Activated T-cell treated with anti-CD3 and anti-CD28 coated beads for 1 hour (primary cell): ENCODE data around the gene OASL.
"Not testable (repeated sequence)": the region's sequence is repeated elsewhere in the genome, so short reads cannot be mapped to it uniquely, and the experiment has no call there.

Source experiments
- DNase-seq: peaks from one replicate; pipeline ENCODE4 v3.0.0-alpha.2; 2020; ENCODE audit warnings: low read depth

OASL gene, protein sequence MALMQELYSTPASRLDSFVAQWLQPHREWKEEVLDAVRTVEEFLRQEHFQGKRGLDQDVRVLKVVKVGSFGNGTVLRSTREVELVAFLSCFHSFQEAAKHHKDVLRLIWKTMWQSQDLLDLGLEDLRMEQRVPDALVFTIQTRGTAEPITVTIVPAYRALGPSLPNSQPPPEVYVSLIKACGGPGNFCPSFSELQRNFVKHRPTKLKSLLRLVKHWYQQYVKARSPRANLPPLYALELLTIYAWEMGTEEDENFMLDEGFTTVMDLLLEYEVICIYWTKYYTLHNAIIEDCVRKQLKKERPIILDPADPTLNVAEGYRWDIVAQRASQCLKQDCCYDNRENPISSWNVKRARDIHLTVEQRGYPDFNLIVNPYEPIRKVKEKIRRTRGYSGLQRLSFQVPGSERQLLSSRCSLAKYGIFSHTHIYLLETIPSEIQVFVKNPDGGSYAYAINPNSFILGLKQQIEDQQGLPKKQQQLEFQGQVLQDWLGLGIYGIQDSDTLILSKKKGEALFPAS

DNA sequence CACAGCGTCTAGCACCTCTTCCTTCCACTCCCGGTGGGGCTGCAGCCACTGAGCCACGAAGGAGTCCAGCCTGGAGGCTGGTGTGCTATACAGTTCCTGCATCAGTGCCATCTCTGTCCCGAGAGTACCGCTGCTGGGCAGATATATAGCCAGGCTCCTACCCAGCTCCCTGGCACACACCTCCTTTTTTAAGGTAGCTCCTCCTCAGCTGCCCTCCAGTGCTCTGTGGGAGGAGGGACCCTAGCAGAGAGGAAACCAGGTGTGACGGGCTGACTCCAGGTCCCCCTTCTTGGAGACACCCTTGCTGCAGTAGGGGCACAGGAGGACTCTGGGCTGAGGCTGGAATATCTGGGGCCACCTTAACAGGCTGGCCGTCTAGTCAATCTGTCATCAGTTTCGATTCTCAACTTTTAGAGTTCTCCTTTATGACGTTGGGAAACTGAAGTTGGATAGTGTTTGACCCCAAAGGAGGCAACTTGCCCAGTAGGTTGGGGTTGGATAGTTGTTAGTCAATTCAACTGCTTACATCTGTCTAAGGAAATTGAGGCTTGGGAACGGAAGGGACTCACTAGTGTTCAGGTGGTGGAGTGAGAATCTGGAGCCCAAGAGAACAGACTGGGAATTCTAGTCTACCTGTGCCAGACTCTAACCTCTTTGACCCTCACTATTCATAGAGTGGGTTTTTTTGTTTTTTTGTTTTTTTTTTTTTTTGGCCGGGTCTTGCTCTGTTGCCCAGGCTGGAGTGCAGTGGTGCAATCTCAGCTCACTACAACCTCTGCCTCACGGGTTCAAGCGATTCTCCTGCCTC lies at the start of gene OASL:
Gene OASL (minus strand): TSS at position 386 of the 808 bp plus-strand sequence. CDS start 275 bp downstream, at position 111.
- peak; percentile 57 for DNase-seq

DNA sequence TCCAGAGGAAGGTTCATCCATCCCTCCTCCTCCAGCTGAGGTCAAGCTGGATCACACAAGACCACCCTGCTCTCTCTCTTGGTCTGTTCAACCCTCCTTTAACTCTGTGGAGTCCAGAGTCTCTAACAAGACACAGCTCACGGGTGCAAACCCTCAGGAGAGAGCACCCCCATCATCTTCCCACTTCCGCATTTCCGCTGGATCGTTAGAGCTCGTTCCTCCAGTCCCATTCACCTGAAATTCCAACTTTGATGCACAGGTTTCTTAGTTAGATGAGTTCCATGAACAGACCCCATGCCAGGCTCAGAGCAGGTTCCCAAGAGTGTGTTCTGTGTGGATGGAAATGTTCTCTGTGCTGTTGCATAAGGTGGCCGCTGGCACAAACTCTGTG lies 49.1 kb upstream of the OASL start:
- DNase-seq: no peak

DNA sequence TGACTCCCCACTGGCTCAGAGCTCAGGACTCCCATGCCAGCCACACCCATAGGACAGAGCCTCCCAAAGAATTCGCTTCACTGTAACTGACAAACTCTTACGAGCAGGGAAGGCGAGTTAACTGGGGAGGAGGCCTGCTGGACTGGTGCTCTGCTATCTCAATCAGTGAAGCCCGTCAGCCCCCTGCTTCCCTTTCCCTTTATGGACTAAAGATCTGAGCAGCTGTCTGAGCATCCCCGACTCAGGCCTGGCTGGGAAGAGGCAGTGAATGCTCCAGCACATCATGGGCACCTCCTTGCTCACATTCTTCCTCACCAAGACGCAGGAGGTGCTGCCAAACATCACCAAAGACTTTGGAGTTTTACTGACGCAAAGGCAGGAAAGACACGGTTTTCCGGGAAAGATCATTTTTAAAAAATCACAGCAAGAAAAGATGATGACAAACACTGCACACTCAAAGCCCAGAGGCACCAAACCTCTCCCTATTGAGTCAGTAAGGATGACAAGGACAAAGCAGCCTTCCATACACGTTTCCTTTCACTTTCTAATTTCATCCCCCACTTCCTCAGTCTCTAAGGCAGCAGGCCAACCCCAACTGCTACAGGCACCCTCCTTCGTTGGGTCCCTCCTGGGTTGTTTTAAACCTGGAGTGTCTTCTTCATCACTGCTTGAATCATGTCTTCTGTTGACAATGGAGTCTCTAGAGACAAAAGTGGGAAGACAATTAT lies 48.6 kb upstream of the OASL start:
- DNase-seq: no peak

DNA sequence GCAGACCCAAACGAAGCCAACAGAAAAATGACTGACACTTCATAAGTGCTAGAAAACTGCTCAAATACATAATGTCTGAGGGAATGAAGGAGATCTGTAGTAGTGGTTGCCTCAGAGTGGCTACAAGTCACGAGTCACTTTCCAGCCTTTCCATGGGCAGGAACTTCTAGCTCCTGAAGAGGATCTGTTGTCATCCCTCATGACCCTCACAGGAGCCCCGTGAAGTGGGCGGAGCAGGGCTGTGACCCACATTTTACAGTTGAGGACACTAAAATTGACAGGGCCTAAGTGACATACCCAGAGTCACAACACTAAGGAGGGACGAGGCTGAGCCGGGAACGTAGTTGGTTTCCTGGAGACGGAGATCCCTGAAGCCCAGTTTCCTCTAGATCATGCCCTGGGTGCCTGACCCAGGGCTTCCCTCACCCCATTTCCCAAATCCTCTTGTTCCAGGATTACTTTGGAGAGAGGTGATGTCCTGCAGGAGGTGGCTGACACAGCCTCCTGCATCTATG lies 47.8 kb upstream of the OASL start:
- DNase-seq: no peak

DNA sequence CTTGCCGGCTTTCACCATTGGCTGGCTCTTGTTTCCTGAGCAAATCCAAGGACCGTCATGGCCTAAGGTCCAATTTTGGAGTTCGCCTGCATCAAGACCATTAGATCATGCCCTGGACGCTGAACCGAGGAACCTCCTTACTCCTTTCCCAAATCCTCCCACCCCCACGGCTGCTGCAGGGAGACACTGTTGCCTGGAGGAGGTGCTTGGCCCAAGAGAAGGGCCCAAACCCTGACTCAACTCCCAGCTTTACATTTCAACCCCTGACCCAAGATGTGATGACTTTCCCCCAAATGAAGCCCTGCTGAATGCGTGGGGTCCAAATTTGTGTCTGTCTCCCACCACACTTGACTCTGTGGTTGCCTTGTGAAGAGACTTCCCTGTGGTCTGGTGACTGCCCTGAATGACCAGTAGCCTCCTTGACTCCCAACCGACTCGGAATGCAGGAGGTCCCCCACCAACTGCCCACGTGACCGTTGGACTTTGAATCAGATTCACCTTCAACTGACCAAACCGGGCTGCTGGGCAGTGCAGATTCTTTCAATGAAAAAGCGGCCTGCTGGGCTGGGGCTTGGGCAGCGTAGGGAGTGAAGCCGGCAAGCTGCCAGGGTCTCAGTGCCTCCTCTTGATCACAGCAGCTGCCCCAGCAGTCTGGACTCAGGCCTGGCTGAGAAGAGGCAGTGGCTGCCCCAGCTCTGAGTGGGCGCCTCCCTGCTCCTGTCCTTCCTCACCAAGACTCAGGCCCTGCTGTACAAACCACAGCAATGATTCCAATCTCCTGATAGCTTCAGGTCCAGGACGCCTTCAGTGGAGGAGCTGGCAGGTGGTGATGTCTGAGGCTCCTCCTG lies 46.7 kb upstream of the OASL start:
- no peak for DNase-seq

DNA sequence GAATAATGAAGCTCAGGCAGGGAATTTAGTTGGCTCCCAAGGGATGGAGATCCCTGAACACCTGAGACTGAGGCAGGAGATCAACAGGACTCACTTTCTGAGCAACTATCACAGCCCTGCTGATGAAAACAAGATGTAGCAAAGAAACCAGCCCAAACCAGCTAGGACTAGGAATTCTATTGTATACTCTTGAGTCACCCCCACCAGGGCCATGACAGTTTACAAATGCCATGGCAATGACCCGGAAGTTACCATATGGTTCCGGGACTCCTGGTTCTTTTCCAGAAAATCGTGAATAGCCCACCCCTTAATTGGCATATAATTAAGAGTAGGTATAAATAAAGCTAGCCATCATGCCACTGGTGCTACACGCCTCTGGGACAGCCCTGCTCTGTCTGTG lies 46.0 kb upstream of the OASL start:
- no peak for DNase-seq

DNA sequence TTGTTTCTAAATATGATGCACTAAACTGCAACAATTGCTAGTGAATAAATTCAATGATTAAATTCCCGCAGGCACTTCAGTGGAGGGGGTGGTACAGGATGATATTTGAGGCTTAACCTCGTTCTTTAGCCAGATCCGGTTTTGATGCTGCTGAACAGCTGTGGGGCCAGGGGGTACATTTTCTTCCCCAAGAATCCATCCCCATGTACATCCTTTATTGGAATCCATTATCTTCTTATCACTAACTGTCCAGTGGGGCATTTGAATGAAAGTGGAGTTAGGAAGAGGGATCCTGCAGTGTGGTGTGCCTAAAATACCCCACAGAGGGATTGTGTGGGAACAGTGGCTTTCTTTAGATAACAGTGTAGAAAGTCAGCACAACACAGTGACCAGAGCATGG lies 45.2 kb upstream of the OASL start:
- no peak for DNase-seq

DNA sequence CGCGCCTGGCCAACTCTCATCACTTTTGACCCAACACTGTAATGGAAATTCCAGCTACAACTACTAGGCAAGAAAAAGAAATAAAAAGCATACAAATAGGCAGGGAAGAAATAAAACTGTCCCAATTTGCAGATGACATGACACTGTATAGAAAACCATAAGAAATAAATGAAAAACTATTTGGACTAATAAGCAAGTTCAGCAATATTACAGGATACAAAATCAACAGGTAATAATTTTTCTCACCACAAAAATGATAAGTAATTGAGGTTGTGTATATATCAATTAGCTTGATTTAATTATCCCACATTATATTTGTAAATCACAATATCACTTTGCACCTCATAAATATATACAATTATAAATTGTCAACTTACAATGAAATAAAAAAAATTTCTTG lies 41.9 kb upstream of the OASL start:
- no peak for DNase-seq

DNA sequence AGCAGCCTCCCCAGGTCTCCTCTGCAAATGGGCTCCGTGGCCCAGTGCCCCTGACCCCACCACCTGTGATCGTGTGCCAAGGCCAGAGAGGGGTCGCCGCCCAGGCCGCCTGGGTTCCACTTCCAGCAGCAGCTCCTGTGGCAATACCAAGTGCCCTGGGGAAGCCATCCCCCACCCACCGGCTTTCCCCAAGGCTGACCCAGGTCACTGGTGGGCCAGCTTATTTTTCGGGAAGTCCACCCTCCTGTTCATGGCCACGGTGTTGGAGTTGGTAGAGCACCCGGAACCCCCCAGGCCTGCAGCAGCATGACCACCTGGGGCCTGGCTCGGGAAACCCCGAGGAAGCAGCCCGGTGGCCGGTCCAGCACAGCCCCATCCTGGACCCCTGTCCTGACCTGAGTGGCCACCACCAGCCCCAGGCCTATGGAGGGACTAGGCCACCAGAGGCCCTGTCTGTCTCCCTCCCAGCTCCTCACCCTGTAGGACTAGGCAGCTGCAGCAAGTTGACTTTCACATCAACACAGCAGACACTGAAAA lies 40.8 kb upstream of the OASL start:
- DNase-seq: no peak

DNA sequence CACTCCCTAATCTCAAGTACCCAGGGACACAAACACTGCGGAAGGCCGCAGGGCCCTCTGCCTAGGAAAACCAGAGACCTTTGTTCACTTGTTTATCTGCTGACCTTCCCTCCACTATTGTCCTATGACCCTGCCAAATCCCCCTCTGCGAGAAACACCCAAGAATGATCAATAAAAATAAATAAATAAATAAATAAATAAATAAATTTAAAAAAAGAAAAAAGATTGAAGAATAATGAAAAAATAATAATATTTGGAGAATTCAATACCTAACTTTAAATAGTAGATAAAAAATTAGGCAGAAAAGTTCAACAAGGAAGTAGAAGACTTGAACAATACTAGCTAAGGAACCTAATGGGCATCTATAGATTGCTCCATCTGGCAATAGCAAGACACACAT lies 38.4 kb upstream of the OASL start:
- not testable (repeated sequence) for DNase-seq

DNA sequence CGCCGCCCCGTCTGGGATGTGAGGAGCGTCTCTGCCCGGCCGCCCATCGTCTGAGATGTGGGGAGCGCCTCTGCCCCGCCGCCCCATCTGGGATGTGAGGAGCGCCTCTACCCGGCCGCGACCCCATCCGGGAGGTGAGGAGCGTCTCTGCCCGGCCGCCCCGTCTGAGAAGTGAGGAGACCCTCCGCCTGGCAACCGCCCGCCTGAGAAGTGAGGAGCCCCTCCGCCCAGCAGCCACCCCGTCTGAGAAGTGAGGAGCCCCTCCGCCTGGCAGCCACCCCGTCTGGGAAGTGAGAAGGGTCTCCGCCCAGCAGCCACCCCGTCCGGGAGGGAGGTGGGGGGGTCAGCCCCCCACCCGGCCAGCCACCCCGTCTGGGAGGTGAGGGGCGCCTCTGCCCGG lies 36.9 kb upstream of the OASL start:
- not testable (repeated sequence) for DNase-seq

DNA sequence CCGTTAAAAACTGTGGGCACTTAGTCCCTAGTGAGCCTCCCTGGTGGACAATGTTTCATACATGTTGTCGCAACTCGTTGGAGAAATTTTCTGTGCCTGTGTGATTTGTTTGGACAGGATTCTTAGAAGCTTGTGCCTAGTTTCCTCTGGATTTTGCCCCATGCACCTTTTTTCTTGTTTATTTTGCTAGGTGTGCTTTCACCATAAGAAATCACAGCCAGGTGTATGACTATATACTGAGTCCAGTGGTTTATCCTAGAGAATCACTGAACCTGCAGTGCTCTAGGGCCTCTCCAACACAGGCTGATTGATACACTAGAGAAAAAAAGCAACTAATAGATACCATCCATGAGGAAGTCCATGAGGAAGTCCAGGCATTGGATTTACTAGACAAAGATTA lies 33.1 kb upstream of the OASL start:
- no peak for DNase-seq

DNA sequence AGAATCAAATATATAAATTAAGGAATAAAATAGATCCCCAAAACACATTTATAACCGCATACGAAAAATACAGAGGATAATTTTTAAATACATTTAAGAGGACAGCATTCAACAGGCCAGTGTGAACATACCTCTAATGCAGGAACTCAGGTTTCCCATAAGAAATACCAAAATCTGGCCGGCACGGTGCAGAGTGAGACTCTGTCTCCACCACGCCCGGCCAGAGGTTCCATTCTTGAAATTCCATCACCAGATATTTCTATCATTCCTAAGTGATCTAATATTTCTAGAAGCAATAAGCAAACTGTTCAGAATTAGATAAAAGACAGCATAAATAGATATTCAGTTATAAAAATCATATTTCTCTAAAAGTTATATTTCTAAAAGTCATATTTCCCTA lies 30.2 kb upstream of the OASL start:
- DNase-seq: no peak

DNA sequence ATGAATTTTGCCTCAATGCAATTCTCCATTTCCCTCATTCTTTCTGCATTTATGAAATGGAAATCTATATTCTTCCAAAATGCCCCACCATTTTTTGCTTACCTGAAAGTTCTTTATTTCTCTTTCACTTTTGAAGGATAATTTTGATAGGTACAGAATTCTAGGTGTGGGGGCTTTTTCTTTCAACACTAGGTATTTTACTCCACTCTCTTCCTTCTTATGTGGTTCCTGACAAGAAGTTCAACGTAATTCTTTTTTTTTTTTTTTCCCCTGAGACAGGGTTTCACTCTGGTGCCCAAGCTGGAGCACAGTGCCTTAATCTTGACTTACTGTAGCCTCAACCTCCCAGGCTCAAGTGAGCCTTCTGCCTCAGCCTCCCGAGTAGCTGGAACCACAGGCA lies 26.3 kb upstream of the OASL start:
- no peak for DNase-seq

DNA sequence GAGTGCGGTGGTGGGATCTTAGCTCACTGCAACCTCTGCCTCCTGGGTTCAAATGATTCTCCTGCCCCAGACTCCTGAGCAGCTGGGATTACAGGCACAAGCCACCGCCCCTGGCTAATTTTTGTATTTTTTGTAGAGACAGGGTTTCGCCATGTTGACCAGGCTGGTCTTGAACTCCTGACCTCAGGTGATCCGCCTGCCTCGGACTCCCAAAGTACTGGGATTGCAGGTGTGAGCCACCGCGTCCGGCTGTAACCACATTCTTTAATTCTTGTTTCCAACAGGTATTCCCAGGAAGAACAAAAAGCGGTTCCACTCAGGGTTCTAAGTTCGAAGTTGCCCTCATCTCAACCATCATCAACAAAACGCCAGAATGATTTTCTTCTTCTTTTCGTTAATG lies 25.5 kb upstream of the OASL start:
- DNase-seq: not testable (repeated sequence)

DNA sequence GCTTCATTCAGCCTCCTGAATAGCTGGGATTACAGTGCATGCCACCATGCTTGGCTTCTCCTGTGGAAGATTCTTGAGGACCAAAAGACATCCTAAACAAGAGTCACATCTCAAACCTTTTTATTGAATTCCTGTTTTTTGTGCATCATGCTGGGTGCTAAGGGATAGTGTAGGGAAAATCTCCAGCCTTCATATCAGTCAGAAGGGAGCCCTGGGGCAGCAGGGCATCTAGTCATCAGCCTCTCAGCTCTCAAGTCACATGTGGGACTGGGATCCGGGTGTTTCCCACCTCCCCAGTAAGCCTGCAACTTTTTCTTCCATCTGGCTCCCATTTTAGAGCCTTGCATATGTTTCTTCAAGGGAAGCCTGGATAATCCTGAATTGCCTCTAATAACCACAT lies 25.1 kb upstream of the OASL start:
- no peak for DNase-seq

DNA sequence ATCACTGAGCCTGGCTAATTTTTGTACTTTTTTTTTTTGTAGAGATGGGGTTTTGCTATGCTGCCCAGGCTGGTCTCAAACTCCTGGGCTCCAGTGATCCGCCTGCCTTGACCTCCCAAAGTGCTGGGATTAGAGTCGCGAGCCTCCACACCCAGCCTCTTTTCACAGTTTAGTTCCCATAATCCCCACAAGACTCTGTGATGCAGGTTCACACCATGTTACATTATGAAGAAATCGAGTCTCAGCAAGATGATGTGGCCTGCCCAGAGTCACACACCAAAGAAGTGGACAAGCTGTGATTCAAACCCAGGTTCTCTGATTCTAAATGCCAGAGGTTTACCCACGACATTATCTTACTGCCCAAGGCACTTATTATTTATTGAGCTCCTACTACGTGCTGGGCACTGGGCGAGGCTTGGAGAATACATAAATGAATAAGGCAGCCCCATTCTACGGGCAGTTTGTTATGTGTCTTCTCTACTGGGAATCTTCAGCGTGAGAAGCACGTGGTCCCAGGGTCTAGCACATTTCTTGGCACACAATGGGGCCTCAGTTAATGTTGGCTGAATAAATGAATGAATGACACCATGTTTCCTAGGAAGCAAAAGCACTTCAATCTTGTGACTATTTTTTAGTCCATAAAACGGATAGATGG lies 23.5 kb upstream of the OASL start:
- no peak for DNase-seq

DNA sequence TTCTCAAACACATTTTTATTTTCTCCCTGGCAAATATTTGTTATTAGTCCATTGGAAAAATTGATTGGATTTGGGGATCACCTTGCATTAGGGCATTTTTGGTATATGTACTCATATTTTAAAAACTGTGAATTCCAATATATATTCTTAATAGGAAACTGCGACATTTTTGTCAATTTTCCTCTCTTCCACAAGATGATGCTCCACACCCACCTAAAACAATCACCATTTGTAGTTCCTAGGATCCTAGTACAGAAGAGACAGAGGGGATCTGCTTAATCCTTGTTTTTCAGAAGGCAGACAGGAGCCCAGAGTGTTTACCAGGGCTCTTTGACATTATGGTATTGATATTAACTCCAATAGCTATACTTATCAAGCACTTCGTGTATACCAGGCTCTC lies 22.8 kb upstream of the OASL start:
- no peak for DNase-seq

DNA sequence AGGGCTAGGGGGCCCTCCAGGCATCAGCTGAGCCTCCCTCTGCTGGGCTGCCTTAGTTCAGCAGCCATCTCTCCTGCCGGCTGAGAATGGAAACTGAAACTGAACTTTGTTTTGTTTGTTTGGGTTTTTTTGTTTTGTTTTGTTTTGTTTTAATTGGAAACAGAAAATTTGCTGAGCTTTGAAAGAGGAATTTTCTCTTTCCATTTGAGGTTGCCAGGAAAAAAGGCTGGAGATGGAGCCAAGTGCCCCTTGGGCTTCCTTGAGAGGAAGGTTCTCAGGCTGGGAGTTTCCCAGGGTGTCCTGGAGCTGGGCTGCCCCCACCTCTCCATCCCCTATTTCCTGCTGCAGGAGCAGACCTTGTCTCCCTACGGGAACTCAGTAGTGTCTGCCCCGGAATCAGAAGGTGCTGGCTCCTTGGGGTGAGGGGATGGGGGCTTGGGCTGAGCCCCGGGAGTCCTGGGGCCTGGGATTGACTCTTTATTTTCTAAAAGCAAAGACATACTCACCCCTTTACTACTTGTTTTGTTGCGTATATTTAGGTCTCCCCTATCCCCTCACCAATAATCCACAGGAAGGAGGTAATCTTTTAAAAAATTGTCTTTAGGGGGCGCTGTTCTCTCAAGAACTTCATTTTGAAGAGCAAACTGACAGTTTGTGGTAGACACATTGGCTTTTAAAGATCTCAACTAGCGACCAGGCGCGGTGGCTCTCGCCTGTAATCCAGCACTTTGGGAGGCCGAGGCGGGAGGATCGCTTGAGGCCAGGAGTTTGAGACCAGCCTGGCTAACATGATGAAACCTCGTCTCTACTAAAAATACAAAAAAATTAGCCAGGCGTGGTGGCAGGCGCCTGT lies 21.3 kb upstream of the OASL start:
- peak; percentile 28 for DNase-seq
